HG03095 (cell line): ENCODE results near the gene DTHD1.
A peak's percentile ranks its signal among the peaks of the same experiment; 100 is the strongest.

Experiments
- ATAC-seq: cut with Tn5 transposase; IDR thresholded peaks from one replicate; pipeline ENCODE4 v1.9.1; 2021; ENCODE audit warnings: moderate library complexity; ENCODE audit not compliant: unreplicated experiment

Gene DTHD1

DNA sequence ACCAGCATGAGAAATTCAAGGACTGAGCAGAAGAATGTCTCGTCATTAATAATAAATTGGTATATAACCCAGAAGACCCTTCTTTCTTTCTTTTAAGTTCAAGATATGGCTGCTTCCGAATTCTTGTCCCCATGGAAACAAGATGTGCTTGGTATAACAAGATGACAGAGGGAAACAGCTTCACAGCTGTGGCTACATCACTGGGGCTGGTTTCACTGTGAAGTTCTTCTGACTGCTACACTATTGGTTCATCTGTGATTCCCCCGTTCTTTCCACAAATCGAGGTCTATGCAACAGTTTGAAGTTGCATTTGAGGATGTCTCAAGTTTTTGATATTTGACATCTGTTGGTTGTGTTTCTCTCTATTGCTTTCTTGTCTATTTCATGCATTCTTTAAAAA, 12.3 kb upstream of the DTHD1 start:
- ATAC-seq: no peak

DNA sequence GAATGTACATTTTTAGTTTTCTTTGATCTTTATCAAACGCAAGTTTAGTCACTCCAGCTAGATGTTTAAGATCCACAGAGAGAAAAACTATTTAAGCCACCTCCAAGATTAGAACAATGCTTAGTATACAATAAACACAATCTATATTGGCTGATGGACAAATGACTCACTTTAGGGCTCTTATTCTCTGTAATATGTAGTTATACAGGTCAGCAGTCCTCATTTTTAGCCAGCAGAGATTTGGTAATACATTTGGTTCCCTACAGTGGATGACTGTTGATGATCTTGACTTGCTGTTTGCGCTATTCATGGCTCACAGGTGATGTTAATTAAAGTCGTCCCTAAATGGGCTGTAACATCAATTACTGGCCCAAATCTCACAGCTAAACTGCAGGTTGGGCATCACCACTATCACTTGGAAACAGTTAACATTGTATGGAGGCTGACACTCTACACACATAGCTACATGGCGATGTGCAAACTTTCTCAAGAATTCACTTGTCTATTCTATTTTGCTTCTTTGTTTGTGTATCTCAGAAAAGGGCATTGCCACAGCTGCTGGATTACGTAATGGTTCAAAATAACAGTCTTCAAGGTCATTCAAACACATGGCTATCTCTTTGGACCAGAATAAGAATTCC, 11.8 kb upstream of the DTHD1 start:
- ATAC-seq: no peak

DNA sequence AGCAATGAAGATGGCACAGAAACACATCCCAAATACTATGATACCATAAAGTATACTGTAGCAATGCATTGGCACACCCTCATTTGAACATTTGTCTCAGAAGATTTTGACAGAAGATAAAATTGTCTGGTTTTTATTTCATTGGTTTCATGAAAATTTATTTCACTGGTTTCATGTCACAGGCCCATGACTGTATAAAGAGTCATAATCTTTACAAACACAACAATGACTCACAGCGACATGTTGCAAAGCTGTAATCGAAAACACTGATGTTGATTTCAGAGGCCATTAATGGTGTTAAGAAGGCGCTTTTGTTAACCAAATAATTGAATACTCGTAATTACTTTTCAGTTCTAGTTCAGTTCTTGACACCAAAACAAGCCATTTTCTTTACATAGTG, 8.1 kb upstream of the DTHD1 start:
- no peak for ATAC-seq

DNA sequence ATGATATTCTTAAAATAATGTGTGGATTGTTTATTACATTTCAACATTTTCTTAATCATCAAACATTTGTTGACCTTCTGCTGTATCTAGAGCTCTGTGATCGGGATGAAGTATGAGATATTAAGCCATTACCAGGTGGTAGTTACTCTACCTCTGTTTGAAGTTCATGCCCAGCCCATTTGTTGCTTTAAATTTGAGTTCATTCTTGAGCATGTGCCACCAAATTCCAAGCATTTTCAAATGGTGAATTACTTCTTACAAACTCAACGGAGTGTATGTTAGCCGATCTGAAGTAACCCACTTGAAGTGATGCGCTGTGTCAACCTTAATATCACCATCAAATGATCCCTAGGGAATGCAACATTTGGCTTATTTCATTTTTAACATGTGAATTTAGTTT, 7.3 kb upstream of the DTHD1 start:
- no peak for ATAC-seq

DNA sequence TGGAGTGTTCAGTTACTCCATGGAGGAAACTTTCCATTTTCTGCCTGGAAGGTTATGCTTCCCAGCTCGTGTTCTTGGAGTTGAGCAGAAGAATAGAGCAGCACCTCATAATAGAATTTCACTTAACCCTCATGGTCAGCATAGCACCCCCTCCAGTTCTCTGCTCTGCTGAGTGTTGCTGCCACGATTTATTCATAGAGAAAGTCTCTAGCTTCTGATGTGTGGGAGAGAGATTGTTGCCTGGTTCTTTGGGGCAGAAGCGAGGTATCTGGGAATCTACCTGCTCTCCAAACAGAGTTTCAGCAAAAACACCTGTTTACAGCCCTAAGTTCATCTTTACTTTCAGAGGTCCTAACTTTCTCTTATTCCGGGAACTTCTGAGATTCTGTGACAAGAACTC, 3.9 kb upstream of the DTHD1 start:
- no peak for ATAC-seq

DNA sequence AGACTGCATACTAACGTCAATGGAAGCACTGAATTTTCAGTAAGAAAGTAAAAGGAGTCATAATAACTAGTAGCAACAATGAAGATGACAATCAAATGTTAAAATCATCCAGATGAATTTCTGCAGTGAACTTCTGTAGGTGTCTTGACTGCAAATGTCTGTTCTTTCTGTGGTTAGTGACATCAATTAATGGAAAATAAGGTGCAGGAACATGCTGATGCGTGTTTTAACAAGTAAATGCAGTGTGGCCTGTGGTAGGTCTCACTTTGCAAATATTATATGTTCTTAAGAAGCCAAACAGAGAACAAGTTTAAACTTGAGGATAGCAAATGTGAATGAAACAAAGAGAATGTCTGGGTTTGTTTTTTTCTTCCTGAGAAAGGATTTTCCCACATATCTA, 2.6 kb upstream of the DTHD1 start:
- no peak for ATAC-seq

DNA sequence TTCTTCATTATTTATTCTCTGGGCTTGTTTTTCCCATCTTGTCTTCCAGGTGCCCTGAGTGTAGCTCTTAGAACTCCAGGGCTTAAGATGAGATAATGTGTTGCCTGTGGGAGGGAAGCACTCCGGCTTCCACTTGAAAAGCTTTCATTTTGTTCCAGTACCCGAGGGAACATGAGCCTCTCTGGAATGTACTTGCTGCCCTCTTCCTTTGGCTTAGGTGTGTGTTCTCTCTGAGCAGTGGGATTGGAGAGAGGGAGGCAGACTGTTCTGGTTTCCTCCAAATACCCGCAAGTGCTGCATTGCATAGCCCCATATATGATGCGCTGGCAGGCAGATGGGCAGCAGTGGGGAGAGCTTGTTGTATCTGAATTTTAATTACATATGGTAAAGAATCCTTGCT, 861 bp upstream of the DTHD1 start:
- ATAC-seq: no peak

DNA sequence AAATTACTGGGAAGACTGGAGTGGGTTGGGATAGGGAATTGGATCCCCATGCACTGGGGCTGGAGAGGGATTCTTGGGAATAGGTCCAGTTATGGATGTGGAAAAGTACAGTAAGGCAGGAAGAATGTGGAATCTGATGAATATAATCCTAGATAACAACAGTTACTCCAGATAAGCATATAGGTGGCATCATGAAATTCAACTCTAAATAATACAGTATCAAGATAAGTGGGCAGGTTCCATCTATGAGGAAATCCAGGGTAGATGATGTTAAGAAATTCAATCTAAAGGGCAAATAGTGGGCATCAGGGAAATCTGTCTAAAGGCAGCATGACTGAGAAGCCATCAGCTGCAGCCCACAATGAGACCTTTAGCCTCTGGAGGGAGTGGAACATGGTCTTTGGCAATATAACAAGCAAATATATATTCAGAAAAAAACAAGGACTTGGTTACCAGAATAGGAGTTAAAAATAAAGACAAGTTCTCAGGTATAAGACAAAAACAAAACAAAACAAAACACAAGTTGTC, 1.2 kb downstream of the DTHD1 start:
- no peak for ATAC-seq

DNA sequence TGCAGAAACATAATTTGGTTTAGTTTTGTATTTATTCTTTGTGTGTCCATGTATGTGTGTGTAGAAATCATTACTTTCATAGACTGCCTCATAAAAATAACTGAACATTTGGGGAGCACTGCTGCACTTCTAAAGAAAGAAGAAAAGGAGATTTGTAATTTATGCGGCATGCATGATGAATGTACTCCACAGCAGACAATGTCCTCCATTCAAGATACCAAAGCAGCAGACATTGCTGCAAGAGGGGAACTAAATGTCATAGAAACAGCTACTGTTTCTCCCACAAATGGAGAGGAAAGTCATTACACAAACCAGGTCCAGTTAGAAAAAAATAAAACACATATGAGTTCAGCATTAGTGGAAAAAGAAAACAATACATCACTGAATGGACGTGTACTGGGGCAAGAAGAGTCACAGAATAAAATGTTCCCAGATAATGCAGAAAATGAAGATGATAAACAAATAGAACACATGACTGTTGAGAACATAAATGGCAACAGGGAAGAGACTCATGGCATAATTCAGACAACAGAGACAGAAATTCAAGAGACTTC, 2.6 kb downstream of the DTHD1 start:
- ATAC-seq: no peak

DNA sequence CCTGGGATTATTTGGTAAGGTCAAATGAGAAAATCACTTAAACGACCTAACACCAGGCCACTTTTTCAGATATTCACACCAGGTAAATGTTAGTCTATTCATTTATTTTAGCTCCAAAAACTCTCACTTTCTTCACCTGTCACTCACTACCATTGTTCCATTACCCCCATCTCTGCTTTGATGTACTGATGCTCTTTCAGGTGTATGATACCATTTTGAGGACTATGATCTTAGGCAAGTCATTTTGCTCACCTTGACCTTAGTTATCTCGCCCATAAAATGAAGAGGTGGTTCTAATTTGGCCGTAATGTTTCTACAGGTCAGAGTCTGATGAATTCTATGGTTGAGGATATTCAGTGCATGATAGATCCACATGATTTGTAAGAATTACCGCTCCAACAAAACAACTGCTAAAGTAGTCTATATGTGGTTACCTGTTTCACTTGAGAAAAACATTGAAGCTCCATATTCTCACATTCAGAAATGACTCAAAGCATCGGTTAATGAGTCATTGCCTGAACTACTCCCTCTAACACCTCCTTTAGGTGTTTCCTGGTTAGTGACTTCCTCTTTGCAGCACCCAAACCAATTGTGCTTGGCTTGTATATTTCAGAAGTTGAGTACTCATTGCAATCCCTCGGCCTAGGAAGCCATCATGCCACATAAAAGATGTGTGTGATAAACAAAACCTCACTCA, 4.5 kb downstream of the DTHD1 start:
- ATAC-seq: peak; percentile 97

DNA sequence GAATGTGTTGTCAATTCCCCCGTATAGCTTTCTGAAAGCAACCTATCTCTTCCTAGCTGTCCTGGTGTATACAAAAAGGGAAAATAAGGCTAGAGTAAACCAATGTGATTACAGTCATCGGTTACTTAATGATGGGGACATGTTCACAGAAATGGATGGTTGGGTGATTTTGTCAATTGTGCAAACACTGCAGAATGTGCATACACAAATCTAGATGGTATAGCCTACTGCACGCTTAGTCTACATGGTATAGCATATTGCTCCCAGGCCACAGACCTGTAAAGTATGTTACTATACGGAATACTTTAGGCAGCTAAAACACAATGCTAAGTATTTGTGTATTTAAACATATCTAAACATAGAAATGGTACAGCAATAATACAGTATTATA, 5.1 kb downstream of the DTHD1 start:
- no peak for ATAC-seq

DNA sequence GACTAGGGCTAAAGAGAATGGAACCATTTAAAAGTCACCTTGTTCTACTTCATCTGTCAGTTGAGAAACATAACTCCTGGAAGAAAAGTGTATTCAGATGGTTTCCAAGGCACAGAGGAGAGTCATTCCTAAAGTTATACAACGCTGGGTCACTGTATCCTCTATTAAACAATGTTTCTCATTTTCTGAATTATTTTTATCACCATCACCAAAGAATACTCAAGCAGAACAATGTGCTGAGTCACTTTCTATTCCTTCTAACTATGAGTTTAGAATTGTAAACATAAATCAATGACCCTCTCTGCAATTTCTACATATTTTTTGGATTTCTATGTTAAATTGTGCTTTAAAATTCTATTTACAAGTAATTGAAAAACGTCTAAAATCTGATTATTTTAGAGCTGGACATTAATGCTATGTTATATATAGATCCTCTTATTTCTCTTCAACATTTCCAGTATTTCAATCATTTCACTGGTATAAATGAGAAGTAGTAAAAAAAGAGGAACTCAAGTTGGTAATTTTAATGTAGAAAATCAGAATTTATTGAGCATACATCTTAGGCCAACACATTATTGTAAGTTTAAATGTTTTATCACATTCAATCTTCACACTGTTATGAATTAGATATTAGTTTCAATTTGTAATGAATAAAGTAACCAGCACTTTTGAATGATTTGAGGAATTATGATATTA, 7.5 kb downstream of the DTHD1 start:
- ATAC-seq: no peak

DNA sequence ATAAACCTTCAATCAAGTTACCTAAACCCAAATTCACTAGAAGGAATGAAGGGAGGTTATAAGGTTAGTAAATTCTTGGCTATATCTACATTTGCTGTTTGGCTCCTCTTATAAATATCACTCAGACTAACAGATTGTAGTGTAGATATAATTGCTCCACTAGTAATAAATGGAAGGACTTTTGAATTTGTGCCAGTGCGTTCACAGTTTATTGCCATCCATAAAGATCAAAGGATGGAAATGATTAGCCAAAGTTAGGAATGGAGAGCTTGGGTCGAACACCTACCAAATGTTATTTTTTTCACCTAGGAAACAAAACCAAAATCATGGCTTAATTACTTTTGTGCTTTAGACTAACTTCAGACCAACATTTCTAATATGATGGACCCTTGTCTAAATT, 9.2 kb downstream of the DTHD1 start:
- ATAC-seq: no peak

DNA sequence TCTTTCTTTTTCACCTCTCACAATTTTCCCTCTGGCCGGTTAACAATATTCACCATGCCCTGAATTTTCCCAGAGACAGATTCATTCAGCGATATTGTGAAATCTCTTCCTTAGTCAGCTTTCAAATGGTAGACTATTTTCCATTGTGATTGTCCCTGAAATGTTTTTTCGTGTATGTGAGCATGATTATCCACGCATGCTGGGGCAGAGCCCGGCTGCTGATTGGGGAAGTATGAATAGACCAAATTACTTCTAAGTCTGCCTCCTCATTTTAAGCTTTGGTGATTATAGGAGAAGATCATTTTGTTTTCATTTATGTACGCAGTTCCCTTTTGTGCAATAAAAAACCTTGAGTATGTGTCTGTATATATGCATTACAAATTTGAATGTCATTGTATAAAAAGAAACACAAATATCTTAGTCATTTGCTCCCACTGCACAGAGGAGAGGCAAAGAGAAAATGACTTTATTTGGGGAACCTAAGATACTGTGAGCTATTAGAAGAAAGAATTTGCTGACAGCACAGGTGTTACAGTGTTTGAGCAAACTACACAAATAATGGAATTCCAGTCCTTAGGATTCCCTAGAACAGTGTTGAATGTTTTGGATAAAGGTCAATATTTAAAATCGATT, 11.3 kb downstream of the DTHD1 start:
- ATAC-seq: no peak

DNA sequence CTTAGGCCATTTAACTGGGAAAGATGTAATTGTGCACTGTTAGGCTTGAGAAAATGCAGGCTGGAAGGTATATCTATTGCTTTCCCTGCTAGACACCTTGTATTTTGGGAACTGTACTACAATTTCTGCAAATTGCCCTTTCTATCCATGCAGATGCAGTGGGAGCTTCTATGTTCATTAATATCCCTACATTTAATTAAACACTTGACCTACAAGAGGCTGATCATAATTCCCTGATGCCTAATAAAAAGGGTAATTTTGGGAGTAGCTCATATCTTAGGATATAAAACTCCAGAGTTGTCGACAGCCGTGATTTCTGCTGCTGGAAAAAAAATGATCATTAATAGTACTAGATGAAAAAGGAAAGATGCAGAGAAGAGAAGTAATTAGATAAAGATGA, 19.7 kb downstream of the DTHD1 start:
- no peak for ATAC-seq

DNA sequence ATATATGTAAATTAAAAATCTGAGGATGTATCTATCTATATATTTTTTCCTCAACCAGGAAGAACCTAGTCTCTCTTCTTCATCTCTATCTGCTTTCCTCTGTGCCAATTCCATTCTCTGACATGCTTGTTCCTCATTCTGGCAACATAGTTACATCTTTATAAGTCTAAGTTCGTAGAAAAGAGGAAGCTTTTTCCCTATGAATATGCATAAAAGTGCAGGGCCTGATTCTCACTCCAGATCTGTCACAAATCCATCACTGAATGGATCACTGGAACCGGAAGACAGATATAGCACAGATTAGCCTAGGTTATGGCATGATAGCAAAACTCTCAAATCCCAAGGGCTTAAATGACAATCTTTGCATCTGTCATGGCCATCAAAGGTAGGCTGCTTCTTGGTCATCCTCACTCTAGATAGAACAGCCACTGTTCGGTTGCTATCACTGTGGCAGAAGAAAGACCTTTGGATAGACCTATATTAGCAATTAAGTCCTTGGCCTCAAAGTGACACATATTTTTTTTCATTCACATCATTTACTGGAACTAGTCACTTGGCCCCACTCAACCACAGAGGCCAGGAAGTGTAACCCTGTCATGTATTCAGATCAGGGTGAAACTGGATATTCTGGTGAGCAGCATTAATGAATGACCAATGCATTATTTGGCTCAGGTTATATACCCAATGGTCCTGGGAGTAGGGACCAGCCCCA, 22.2 kb downstream of the DTHD1 start:
- peak; percentile 86 for ATAC-seq

DNA sequence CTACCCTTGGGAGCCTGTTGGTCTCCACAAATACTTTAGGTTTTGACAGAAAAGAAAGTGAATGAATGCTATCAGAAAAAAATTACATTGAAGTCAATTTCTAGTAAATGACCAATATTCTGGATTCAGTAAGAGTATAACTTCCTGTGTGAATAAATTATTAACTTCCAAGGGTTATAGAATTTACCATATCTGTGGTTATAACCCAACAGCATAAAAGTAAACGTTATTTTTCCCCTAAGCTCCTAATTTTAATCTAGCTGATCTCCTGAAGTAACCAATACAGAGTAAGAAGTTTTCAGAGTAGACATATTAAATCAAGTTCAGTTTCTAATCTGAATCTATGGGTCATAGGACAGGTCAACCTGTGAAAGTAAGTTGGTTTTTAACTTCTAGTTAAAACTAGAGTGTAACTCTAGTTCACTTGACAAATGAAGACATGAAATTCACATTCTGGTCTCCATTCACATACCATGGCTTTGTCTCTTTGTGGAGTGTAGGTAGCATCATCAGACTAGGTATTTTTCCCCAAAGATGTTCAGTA, 22.8 kb downstream of the DTHD1 start:
- peak; percentile 30 for ATAC-seq

DNA sequence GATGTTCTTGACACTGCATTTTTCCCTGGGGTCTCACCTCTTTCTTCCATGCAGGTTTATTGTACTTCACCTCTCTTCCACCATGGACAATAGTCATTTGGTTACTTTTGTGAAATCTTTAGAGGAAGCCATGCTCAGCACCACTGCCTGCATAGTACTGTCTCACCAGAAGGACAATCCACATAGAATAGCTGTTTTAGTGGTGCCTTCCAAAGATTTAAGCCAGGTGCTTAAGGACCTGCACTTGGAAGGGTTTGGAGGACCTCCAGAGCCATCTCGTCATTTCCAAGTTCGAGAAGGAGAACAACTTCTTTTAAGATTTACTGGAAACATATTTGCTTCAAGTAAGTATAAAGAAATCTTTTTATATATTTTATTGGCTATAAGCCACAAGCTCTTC, 26.7 kb downstream of the DTHD1 start:
- no peak for ATAC-seq

DNA sequence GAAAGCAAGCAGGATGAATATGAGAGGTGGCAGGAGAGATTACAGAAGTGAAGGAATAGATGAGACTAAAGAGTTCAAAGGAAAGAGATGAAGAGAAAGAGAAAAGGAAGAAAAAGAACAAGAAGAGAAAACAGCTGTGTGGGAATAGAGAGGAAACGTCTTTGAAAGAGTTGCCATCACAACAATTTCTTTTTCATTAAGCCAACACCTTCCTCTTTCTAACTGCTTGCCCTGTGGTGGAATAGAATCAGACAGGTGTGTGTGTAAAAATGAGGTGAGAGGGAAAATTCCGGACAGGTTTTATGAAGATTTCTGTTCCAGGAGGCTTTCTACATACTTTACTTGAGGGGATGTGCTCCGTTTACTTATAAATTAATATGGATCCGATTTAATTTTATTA, 28.8 kb downstream of the DTHD1 start:
- ATAC-seq: no peak

DNA sequence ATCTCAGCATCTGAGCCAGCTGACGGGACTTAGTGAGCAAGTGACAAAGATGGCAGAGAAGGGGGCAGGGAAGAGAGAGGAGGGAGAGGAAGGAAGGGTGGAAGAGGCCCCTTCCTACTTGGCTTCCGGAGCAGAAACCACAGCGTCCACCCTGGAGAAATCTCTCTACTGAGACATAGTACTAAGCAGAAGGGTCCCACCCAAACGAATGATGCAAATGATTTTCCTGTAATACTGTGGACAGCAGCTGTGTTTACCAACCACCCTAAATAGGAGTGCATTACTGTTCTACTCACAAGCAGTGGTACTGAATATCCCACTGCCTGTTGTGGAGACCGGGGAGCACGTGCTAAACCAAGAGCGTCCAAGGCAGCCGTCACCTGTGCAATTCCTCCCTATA, 29.4 kb downstream of the DTHD1 start:
- ATAC-seq: peak; percentile 86
